ENCODE data around the gene B4GALT1. TPM values are rescaled to one million over a fixed set of nuclear protein-coding genes. Genes with fewer than 3 reads are reported as not detected.

The B4GALT1 gene
- total and polyA plus RNA-seq, 2 of the 8 experiments (the other 6 are each of a cell fraction or from before 2014, with no cell fraction given) = 12.8 to 18.2 TPM

GRCh38 chr9:33108472-33108871 lies 58.7 kb downstream of the B4GALT1 start:
- Histone ChIP-seq H3K27me3 (replicated peaks in 1 of 4; ENCODE audit: control insufficient read depth in 3 of 4, extremely low read depth in 1 of 4, insufficient read depth in 3 of 4, low read length in 3 of 4) (no peaks in the 10 kb centered on the region), H2AFZ (ENCODE audit: low read length) (no peak overlapping the region), H2BK20ac (ENCODE audit: low read length) (0 out of 2 replicates have a peak overlapping the region, but pooled peaks have one; percentile 34), H3K4me1 (replicated peaks in 1 of 4; ENCODE audit: control insufficient read depth in 3 of 4, insufficient read depth in 4 of 4, low read length in 3 of 4) (peaks cover 0 to 4% (median 1%) of the 10 kb centered on the region in 4 experiments; a peak in 3 of 7 replicates), H3K23me2 (ENCODE audit: low read depth, low read length) (no peaks in the 10 kb centered on the region), H3K56ac (replicated peaks; ENCODE audit: insufficient read length, low read depth, low read length) (no peak overlapping the region), H3K9ac (replicated peaks in 1 of 4; ENCODE audit: extremely low read depth in 1 of 4, low read depth in 3 of 4, low read length in 3 of 4) (no peak overlapping the region), H4K20me1 (replicated peaks in 1 of 2; ENCODE audit: control insufficient read depth in 1 of 2, insufficient read depth in 2 of 2, low read length in 2 of 2) (no peaks in the 10 kb centered on the region), H4K8ac (ENCODE audit: extremely low read depth, insufficient read depth, low read length) (no peak overlapping the region), H4K91ac (replicated peaks; ENCODE audit: insufficient read length, low read length) (no peak overlapping the region), H3K79me2 (ENCODE audit: control insufficient read depth in 1 of 2, insufficient read depth in 2 of 2, low read length in 2 of 2) (no peaks in the 10 kb centered on the region), H3K23ac (ENCODE audit: insufficient read length) (no peak overlapping the region), H3K4me2 (ENCODE audit: insufficient read depth in 1 of 2, low read depth in 2 of 2, low read length in 2 of 2) (no peak overlapping the region), H2AK5ac (ENCODE audit: low read depth, low read length) (no peak overlapping the region), H3K18ac (ENCODE audit: extremely low read depth, low read length) (no peak overlapping the region), H2BK120ac (replicated peaks; ENCODE audit: low read depth, low read length) (no peak overlapping the region), H3K36me3 (ENCODE audit: control insufficient read depth in 2 of 4, insufficient read depth in 4 of 4, low read length in 3 of 4) (no peaks in the 10 kb centered on the region), H2BK15ac (ENCODE audit: low read length) (peak overlapping the region; percentile 72; the same call in 1 of the 2 replicates), H3K9me3 (ENCODE audit: insufficient read depth in 2 of 2, low read depth in 1 of 2, low read length in 1 of 2) (no peaks in the 10 kb centered on the region), H3K79me1 (ENCODE audit: low read depth, low read length) (no peaks in the 10 kb centered on the region), H3K4me3 (ENCODE audit: extremely low read depth in 1 of 4, insufficient read depth in 2 of 4, low read depth in 3 of 4, low read length in 4 of 4) (no peak overlapping the region), H3K27ac (ENCODE audit: low read depth, low read length) (no peak overlapping the region), H4K5ac (ENCODE audit: insufficient read length, low read depth, low read length) (no peak overlapping the region), H2BK5ac (ENCODE audit: low read depth, low read length) (no peak overlapping the region), H3K14ac (ENCODE audit: insufficient read length) (no peak overlapping the region), H2BK12ac (ENCODE audit: low read depth, low read length) (peak overlapping the region; percentile 60; the same call in 1 of the 2 replicates), H3K4ac (replicated peaks; ENCODE audit: insufficient read length, low read depth, low read length) (no peak overlapping the region)
- DNase-seq (ENCODE audit: low read depth in 1 of 2, low spot score in 2 of 2) (no peak), FAIRE-seq (no peak)
- TF ChIP-seq CTBP2 (IDR thresholded peaks at IDR 0.05; ENCODE audit: borderline replicate concordance, insufficient read depth, insufficient read length, low read length) (no peak), SP4 (IDR thresholded peaks at IDR 0.05; ENCODE audit: low read length) (no peak), BRCA1 (IDR thresholded peaks at IDR 0.05; ENCODE audit: low read depth, low read length) (no peak), POU5F1 (IDR thresholded peaks at IDR 0.05; ENCODE audit: low read depth, low read length) (no peak), JUND (IDR thresholded peaks at IDR 0.05; ENCODE audit: low read length) (no peak), GTF2F1 (IDR thresholded peaks at IDR 0.05; ENCODE audit: borderline replicate concordance, low read depth, low read length) (no peak), PHF8 (conservative IDR thresholded peaks at IDR 0.05; ENCODE audit: low read depth, low read length) (no peak), GABPA (IDR thresholded peaks at IDR 0.05; ENCODE audit: borderline replicate concordance, insufficient read depth, low read length) (no peak), YY1 (IDR thresholded peaks at IDR 0.05; ENCODE audit: low read depth, low read length) (no peak)
- POLR2A ChIA-PET (ENCODE audit: partially characterized antibody) = no interaction called here
- CTCF ChIA-PET (ENCODE audit: partially characterized antibody) = interaction anchor here (0.7 to 1.5 kb wide), 5 partner anchors 9 to 118 kb away, joined by 3 to 5 read pairs (median 4); no protein-coding TSS in a partner anchor
- WGBS, 2 experiments (ENCODE audit: extremely low coverage in 1 of 2, insufficient coverage in 1 of 2, insufficient read length in 1 of 2, insufficient replicate concordance in 2 of 2, low coverage in 1 of 2, low lambda C conversion rate in 2 of 2, missing lambda C conversion rate in 1 of 2) = 86% methylated on average over 3 of the region's 3 CpGs; no CpG with 5 or more reads in 1 of the 2 experiments
